Coronary artery (tissue), 2 donors: ENCODE results near the gene CIDEC.

Experiments used
- DNase-seq: peaks from one replicate; pipeline ENCODE4 v3.0.0-alpha.2; 2017; ENCODE audit warnings: low spot score
- H3K27ac ChIP-seq, 2 donors: fragments of 200-600 bp; sonication (generic); one replicate each; pipeline ENCODE4 v1.5.1; 2016 to 2019
- H3K4me3 ChIP-seq: fragments of 200-600 bp; sonication (generic); 2 replicates; pipeline ENCODE4 v1.5.1; 2016; ENCODE audit warnings: mild to moderate bottlenecking, moderate library complexity
- TF ChIP-seq, protein P1 (sequence below): fragments of 200-600 bp; sonication (generic); IDR thresholded peaks from one replicate; pipeline ENCODE4 v1.5.1; 2019; ENCODE audit warnings: antibody characterized with exemption

CIDEC gene

DNA sequence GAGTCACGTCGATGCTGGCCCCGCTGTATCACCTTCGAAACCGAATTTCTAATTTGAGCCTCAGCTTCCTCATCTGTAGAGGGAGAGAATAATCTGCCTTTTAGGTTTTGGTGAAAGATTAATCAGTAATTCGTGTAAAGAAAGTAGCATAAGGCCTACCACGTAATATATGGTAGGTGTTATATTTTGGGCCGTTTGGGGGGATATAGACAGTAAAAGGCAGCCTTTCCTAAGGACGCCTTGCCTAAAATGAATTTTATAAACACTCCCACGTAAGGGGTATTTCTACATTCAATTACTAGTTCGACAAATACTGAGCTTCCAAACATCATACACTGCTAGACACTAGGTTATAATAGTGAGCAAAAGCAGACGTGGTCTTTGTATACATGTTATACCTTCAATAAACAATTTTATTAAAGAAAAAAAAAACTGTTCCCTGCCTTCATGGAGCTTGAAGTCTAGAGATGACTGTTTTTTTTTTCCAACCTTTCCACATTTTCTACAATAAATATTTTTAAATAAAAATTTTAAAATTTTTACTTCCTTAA is 11.1 kb upstream of the CIDEC start:
- TF ChIP-seq, protein P1, sequence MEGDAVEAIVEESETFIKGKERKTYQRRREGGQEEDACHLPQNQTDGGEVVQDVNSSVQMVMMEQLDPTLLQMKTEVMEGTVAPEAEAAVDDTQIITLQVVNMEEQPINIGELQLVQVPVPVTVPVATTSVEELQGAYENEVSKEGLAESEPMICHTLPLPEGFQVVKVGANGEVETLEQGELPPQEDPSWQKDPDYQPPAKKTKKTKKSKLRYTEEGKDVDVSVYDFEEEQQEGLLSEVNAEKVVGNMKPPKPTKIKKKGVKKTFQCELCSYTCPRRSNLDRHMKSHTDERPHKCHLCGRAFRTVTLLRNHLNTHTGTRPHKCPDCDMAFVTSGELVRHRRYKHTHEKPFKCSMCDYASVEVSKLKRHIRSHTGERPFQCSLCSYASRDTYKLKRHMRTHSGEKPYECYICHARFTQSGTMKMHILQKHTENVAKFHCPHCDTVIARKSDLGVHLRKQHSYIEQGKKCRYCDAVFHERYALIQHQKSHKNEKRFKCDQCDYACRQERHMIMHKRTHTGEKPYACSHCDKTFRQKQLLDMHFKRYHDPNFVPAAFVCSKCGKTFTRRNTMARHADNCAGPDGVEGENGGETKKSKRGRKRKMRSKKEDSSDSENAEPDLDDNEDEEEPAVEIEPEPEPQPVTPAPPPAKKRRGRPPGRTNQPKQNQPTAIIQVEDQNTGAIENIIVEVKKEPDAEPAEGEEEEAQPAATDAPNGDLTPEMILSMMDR = no peak
- H3K27ac ChIP-seq = peak overlapping the region; percentile 95 to 96
- peak overlapping the region; percentile 88 for H3K4me3 ChIP-seq
- no peak for DNase-seq

- peak; percentile 96 for DNase-seq
Measured at GRCh38 chr3:9890249-9891071, 10.4 kb upstream of the CIDEC start, which contains the start of gene JAGN1. Gene JAGN1, plus strand, starts transcription at chr3:9890610. Its CDS starts 113 bp downstream, at chr3:9890723.

GRCh38 chr3:9889405-9889804 is 9.4 kb upstream of the CIDEC start:
- Histone ChIP-seq H3K27ac (no peak overlapping the region), H3K4me3 (no peak overlapping the region)
- TF ChIP-seq, protein P1 = no peak
- DNase-seq = no peak

More at GRCh38 chr3:9890249-9891071, 10.4 kb upstream of the CIDEC start, which contains the start of gene JAGN1:
- Histone ChIP-seq H3K4me3 (peak within 1 kb of the TSS; percentile 88), H3K27ac (peak within 1 kb of the TSS; percentile 95 to 96)
- TF ChIP-seq, protein P1 = no peak

DNA sequence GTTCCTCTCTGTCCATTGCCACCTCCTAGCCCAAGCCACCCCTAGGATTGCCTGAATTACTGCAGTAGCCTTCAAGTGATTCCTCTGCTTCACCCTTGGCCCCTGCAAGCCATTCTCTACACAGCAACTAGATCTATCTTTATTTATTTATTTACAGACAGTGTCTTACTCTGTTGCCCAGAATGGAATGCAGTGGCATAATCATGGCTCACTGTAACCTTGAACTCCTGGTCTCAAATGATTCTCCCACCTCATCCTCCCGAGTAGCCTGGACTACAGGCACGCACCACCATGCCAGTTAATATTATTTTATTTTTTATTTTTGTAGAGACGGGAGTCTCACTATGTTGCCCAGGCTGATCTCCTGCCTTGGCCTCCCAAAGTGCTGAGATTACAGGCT is 8.5 kb upstream of the CIDEC start:
- DNase-seq = no peak
- TF ChIP-seq, protein P1 = no peak
- no peak overlapping the region for H3K27ac ChIP-seq
- no peak overlapping the region for H3K4me3 ChIP-seq

DNA sequence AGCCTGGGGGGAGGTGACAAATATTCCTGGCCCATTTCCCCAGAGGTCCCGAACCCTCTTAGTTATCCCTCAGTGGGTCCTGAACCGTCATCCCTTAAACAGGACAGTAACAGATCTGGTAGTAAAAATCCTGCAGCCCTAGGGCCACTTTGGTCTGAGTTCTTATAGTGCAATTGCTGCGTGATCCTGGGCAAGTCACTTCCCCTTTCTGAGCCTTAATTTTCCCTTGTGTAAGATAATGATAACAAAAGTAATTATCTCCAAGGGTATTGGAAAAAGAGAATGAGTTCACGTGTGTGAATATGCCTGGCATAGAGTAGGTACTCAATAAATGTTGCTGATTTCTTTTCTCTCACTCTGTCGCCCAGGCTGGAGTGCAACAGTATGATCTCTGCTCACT is 7.4 kb upstream of the CIDEC start:
- TF ChIP-seq, protein P1 = no peak
- no peak for DNase-seq
- H3K27ac ChIP-seq = no peak overlapping the region
- H3K4me3 ChIP-seq = no peak overlapping the region

DNA sequence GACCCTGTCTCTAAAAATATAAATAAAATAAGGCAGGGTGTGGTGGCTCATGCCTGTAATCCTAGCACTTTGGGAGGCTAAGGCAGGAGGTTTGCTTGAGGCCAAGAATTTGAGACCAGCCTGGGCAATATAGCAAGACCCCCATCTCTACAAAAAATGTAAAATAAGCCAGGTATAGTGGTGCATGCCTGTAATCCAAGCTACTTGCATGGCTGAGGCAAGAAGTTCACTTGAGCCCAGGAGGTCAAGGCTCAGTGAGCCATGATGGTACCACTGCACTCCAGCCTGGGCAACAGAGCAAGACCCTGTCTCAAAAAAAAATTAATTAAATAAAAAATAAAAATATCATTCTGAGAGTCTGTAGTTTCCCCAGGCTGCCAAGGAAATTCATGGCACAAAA is 6.3 kb upstream of the CIDEC start:
- DNase-seq = no peak
- no peak overlapping the region for H3K4me3 ChIP-seq
- TF ChIP-seq, protein P1 = no peak
- H3K27ac ChIP-seq = no peak overlapping the region
